Left ventricle myocardium superior (tissue), 1 donor: ENCODE measurements around the gene CAPN8. TPM values are rescaled to one million over a fixed set of nuclear protein-coding genes. Genes with fewer than 3 reads are reported as not detected.

Experiments used
- ATAC-seq: fragments of 200-7000 bp; cut with Tn5 transposase; one replicate; pipeline ENCODE4 v1.9.1; 2020; ENCODE audit warnings: mild to moderate bottlenecking, moderate library complexity
- DNase-seq: peaks from one replicate; pipeline ENCODE4 v3.0.0-alpha.2; 2020
- intact Hi-C: fragments of 100-400 bp; cut with micrococcal nuclease; formaldehyde crosslinking; loops from one replicate; pipeline ENCODE4 v1.11.0; 2022
- total RNA-seq: library from RNA; stranded (reverse); fragmentation: NEBNext Ultra II Directional; extraction: Animal tissue kit (Norgen Biotek cat#: 25700); gene quantifications from one replicate; pipeline ENCODE4 v1.2.1, GENCODE V29; 2021
- donor health status: DM: no; HTN: yes; CAD: no; lungs with severe emphysema.

CAPN8 gene
- total RNA-seq, 1 donor from 2014 or later, result not detected

GRCh38 chr1:223667484-223668182 is 2.1 kb upstream of the CAPN8 start:
- ATAC-seq (no peak), DNase-seq (no peak)
- intact Hi-C loops, result no loop called here

DNA sequence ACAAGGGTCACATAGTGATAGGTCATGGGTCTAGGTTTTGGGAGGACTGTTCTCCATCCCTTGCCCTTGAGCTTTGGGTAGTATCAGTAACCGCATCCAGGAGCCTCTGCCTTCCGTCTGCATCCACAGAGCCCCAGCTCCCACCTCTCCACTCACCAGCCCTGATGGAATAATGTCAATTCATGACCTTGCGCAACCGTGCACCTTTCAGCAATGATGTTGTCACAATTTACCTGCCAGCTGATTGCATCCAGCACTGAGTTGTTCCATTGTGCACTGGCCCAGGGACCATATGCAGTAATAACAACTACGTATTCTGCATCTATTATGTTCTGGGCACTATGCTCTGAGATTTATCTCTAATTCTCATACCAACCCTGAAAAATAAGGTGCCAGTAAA is 1.4 kb downstream of the CAPN8 start:
- intact Hi-C loops, result no loop called here
- no peak for DNase-seq

GRCh38 chr1:223662943-223663342 is 2.6 kb downstream of the CAPN8 start:
- DNase-seq, result no peak
- ATAC-seq, result no peak
- intact Hi-C loops, result no loop called here

More for the DNA sequence above, 1.4 kb downstream of the CAPN8 start:
- ATAC-seq, result no peak

GRCh38 chr1:223659711-223660110 is 5.8 kb downstream of the CAPN8 start:
- ATAC-seq, result no peak
- intact Hi-C loops, result no loop called here
- no peak for DNase-seq

DNA sequence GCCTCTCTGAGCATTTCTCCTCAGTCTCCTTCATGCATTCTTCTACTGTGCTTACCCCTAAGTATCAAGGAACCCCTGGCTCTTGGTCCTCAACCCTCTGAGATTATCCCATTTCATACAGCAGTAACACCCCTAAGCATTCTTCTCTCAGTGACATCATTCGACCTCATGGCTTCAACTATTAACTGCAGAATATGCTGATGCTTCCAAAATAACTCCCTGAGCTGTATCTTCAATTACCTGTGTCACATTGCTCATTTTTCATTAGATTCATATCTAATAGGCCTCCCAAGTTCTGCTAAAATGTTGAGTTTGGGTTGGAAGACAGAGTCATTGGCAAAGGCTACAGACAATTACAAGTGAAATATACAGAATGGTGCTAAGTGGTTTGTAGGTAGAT is 7.5 kb downstream of the CAPN8 start:
- ATAC-seq, result no peak
- no peak for DNase-seq
- intact Hi-C loops, result no loop called here

DNA sequence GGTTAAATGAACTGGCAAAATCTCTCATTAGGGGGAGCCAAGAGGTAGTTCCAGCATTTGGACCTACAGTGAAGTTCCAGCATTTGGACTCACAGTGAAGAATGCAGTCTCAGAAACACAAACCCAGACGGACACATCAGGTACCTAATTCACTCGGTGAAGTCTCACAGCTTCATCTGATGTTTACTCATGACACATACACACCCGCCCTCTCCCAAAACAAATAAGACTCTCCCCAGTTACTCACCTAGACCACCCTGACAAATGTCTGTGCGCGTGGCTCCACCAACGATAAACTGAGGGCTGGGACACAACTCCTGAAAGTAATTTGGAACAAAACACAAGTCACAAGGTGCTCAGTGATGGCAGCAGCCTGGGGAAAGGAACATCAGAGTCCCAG is 11.4 kb downstream of the CAPN8 start:
- no peak for ATAC-seq
- no peak for DNase-seq
- intact Hi-C loops, result no loop called here

DNA sequence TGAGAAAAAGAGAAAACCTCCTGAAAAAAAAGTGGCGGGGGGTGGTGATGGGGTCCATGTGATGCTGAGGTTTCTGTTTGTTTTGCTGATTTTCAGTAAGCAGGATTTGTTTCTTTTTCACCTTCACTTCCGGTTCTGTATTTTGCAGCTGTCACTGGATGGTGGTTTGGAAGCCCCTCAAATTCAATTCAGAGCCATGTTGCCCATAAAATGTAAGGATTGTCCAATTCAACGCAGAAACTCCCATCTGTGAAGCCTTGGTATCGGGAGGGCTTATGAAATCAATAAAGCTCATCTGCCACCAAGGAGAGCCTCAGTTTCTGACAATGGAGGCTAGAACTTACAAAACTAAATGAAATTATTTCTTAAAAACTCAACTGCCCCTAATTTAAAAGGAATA is 12.1 kb downstream of the CAPN8 start:
- no peak for ATAC-seq
- intact Hi-C loops, result no loop called here
- DNase-seq, result no peak

DNA sequence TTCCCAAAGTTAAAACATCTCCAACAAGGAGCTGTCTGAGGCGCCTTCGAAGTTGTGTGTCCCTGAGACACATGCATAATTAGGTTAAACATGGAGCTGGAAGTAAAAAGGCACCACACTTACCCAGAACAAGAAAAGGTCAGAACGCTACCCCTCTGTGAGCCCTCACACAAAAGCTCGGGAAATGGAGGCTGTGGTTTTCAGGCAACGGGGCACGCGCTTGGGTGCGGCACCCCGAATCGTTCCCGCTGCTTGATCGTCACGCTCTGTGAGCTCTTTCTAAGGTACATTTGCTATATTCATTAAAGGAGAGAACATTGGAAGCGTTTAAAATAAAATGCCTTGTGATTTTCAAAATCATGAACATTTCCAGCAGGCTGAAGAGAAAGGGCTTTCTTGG is 12.5 kb downstream of the CAPN8 start:
- DNase-seq (no peak), ATAC-seq (no peak)
- intact Hi-C loops, result no loop called here

DNA sequence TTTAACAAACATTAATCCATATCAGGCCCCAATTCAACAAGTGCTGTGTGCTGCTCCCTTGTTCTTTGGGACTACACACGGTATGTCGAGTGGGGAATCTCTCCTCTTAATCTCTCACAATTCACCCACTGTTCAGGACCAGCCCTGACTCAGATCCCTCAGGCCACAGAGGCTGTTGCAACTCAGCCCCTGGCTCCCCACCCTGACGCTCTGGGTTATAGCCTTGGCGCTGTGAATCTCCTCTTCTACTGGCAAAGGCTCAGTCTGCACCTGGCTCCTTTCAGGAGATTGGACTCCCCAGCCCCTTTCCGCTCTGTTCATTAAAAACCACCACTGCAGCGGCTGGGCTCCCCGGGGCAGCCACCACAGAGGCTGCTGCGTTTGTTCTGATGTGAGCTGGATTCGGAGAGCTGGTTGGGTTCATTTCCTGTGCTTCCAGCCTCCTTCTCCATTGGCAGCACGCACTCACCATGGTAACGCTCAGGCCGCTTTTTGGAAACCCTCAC is 13.0 kb downstream of the CAPN8 start:
- DNase-seq (no peak), ATAC-seq (no peak)
- intact Hi-C loops, result no loop called here

DNA sequence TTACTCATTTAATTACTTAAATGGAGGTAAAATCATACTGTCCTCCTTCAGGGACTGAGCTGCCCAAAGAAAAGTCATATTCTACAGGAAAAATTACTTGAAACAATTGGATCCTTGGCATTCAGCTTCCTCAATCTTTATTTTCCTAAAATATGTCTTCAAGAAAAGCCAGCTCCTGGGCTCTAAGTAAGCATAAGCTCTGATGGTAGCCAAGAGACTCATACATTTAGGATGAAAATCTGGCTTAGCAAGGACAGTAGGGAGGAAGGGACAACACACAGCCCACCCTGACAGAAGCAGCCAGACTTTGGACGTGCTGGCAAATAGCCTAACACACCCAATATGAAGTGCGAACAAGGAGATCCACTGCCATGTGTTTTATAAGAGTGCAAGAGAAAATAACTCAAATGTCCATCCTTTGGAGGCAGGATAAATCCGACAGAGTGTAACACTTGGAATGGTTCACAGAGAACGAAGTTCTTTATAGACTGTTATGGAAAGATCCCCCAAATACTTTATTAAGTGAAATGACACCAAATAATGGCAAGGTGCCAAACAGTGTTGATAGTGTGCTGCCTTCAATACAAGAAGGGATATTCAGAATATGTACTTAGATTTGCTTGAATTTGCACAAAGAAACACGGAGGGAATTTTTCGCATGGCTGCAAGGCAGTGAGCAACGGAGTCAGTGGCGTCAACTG is 14.1 kb downstream of the CAPN8 start:
- DNase-seq, result no peak
- intact Hi-C loops, result no loop called here
- ATAC-seq, result no peak

GRCh38 chr1:223650465-223650864 is 15.0 kb downstream of the CAPN8 start:
- intact Hi-C loops, result no loop called here
- peak; percentile 86 for ATAC-seq

GRCh38 chr1:223649222-223649621 is 16.3 kb downstream of the CAPN8 start:
- ATAC-seq (no peak), DNase-seq (no peak)
- intact Hi-C loops, result no loop called here

More at GRCh38 chr1:223650465-223650864, 15.0 kb downstream of the CAPN8 start:
- DNase-seq, result no peak

DNA sequence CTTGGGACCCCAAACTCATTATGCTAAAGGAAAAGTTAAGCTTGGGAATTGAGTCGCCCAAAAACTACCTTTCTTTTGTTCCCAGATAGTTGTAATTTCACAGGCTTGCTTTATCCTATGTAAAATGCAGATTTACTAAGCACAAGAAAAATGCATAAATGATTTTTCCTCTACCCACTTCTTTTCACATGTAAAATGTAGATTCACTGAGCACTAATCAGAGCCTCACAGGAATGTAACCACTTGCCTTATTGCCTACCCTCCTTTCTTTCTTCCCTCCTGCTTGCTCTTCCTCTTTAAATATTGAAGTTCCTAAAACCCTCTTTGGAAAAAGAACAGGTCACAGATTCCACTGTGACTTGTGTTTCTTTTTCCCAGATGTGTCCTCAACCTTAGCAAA is 18.3 kb downstream of the CAPN8 start:
- ATAC-seq, result no peak
- intact Hi-C loops, result no loop called here
- DNase-seq, result no peak

GRCh38 chr1:223645903-223646302 is 19.6 kb downstream of the CAPN8 start:
- no peak for ATAC-seq
- DNase-seq, result no peak
- intact Hi-C loops, result no loop called here

GRCh38 chr1:223642237-223642636 is 23.3 kb downstream of the CAPN8 start:
- ATAC-seq (no peak), DNase-seq (no peak)
- intact Hi-C loops, result no loop called here

DNA sequence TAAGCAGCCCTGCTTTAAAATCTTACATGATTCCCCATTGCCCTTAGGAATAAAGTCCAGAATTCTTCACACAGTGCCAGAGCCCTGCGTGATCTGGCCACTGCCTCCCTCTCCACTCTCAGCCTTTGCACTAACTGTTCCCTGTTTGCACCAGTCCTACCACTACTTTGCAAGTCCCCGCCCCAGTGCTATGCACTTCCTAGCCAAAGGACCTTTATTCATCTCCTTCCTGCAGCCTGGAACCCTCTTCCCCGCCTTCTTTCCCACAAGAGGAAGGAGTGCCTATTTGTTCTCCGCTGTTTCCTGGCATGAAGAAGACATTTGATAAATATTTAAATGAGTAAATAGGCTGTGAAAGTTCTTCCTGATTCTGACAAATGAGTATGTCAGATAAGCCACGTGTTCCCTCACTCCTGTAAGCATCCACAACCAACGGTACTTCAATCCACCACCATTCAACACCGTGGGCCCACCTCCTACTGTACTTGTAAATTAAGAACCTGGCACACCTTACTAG is 23.9 kb downstream of the CAPN8 start:
- DNase-seq (no peak), ATAC-seq (no peak)
- intact Hi-C loops, result no loop called here

DNA sequence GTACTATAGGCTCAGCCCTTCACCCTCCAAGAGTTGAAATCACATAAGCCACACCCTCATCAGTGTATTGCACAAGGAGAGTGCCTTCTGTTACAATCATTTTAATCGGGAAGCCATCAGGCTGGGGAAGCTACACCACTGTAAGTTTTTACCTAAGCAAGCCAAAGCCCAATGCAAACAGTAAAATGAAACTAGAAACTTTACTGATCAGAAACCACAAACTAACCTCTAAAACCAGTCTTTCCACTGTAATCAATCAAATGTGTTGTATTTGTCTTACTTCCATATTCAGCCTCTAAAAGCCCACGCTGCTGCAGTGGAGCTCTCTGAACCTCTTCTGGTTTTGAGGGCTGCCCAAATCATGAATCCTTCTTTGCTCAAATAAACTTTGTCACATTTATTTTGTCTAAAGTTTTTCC is 26.2 kb downstream of the CAPN8 start:
- ATAC-seq (no peak), DNase-seq (no peak)
- intact Hi-C loops, result no loop called here

GRCh38 chr1:223635236-223635635 is 30.3 kb downstream of the CAPN8 start:
- intact Hi-C loops, result no loop called here
- DNase-seq, result no peak
- ATAC-seq, result no peak

GRCh38 chr1:223634423-223634822 is 31.1 kb downstream of the CAPN8 start:
- intact Hi-C loops, result no loop called here
- no peak for ATAC-seq
- DNase-seq, result no peak

DNA sequence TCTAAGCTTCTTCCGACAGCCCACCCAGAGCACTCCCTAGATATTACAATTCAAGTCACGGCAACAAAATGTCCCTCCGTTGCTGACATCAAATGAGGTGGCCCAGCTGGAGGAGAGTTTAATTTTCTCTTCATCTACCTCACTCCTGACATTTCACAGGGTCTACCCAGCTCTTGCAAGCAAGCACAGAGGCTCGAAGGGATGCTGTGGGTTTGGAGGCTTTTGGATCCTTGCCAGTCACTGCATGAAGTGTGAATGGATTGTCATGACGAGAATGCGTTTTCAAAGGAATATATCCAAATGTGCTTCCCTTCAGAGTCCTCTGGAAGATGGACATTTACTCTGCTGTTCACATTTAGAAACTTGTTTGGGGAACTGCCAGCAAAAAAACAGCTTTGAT is 33.5 kb downstream of the CAPN8 start:
- ATAC-seq (no peak), DNase-seq (no peak)
- intact Hi-C loops, result no loop called here

DNA sequence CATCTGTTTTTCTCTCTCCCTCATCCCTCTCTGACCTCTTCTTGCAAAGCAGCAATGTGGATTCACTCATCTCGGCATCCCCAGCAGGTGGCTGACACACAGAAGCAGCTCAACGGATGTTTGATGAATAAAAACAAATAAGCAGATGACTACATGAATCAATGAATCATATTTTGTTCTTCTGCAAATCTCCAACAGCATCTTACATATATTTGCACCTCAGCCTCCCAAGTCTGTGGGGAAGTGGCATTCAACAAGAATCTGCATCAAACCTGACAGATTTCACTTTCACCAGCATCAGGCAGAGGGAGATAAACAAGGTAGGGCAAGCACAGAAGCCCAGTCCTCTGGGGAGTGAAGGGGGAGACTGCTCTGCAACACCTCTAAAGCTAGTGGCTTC is 34.0 kb downstream of the CAPN8 start:
- intact Hi-C loops, result no loop called here
- DNase-seq, result no peak
- no peak for ATAC-seq
